CD4-positive, alpha-beta T cell (primary cell): Measurements from ENCODE around the gene TENM4. TPM values are rescaled to one million over a fixed set of nuclear protein-coding genes. Genes with fewer than 3 reads are reported as not detected.

Source experiments
- ATAC-seq: fragments of 200-7000 bp; cut with Tn5 transposase; one replicate; pipeline ENCODE4 v1.10.0; 2022; ENCODE audit warnings: mild to moderate bottlenecking; ENCODE audit not compliant: poor library complexity
- CTCF ChIA-PET: fragments of 350-600 bp; sonication (Branson Sonifier 250); formaldehyde crosslinking; loops from one replicate; lab custom pipeline; 2021; ENCODE audit warnings: antibody characterized with exemption, inconsistent platforms; lab: Charles Lee
- POLR2A ChIA-PET: fragments of 350-600 bp; sonication (Branson Sonifier 250); formaldehyde crosslinking; loops from one replicate; lab custom pipeline; 2021; ENCODE audit warnings: antibody characterized with exemption, inconsistent platforms; lab: Charles Lee
- DNase-seq, 14 experiments: peaks; one replicate each; pipeline ENCODE4 v3.0.0-alpha.2; 2013 to 2020; ENCODE audit warnings: mixed read lengths in 2 of 14
- H3K27ac ChIP-seq, 2 donors: one replicate each; pipeline versions ENCODE4 v1.5.1 to v1.7.0; 2013; ENCODE audit warnings: low read length in 2 of 2, low read depth in 1 of 2, mild to moderate bottlenecking in 1 of 2
- H3K27me3 ChIP-seq, 2 experiments: 1 replicate in 1 of 2; 2 replicates in 1 of 2; pipeline versions ENCODE4 v1.6.1 to v1.7.0; 2013; ENCODE audit warnings: low read length in 2 of 2, control low read depth in 1 of 2, mild to moderate bottlenecking in 1 of 2, moderate library complexity in 1 of 2; ENCODE audit not compliant: insufficient read depth in 2 of 2, control insufficient read depth in 1 of 2
- H3K36me3 ChIP-seq: one replicate; pipeline ENCODE4 v1.6.1; 2013; ENCODE audit warnings: low read length, control low read depth; ENCODE audit not compliant: insufficient read depth
- H3K4me1 ChIP-seq: one replicate; pipeline ENCODE4 v1.6.1; 2013; ENCODE audit warnings: low read length, control low read depth; ENCODE audit not compliant: insufficient read depth
- H3K4me3 ChIP-seq: one replicate; pipeline ENCODE4 v1.5.1; 2013; ENCODE audit warnings: mild to moderate bottlenecking, low read length, moderate library complexity
- H3K9me3 ChIP-seq, 2 experiments: 1 replicate in 1 of 2; 2 replicates in 1 of 2; pipeline versions ENCODE4 v1.6.1 to v1.7.0; 2013; ENCODE audit warnings: low read length in 2 of 2, mild to moderate bottlenecking in 2 of 2, control low read depth in 1 of 2, moderate library complexity in 1 of 2; ENCODE audit not compliant: control insufficient read depth in 1 of 2, insufficient read depth in 1 of 2
- H3K27ac Mint-ChIP-seq: one replicate; pipeline ENCODE4 v1.8.0; 2020; ENCODE audit warnings: mixed read lengths
- H3K27me3 Mint-ChIP-seq: one replicate; pipeline ENCODE4 v1.8.0; 2021; ENCODE audit warnings: mixed read lengths
- H3K36me3 Mint-ChIP-seq: one replicate; pipeline ENCODE4 v1.8.0; 2021; ENCODE audit warnings: low read depth, mixed read lengths
- H3K4me1 Mint-ChIP-seq: one replicate; pipeline ENCODE4 v1.8.0; 2021; ENCODE audit warnings: low read depth, mixed read lengths
- H3K4me3 Mint-ChIP-seq: one replicate; pipeline ENCODE4 v1.8.0; 2020; ENCODE audit warnings: mild to moderate bottlenecking, mixed read lengths
- H3K9me3 Mint-ChIP-seq: one replicate; pipeline ENCODE4 v1.8.0; 2020; ENCODE audit warnings: mixed read lengths
- intact Hi-C, 2 experiments: fragments of 100-400 bp; cut with DNase I in 1 of 2; cut with micrococcal nuclease in 1 of 2; formaldehyde crosslinking; loops; one replicate each; pipeline versions ENCODE4 v1.15.1 to v1.9.0; 2023 to 2025; cut with DNase I, micrococcal nuclease
- total RNA-seq, 174 experiments: library from RNA in 2 of 174; stranded (reverse) in 2 of 174; gene quantifications; one replicate each; pipeline ENCODE4 v1.2.3 and lab custom pipeline; 2021 to 2026
- TF ChIP-seq, protein P1 (sequence below): fragments of 200-600 bp; IDR thresholded peaks from one replicate; pipeline ENCODE4 v1.8.0; 2022; ENCODE audit warnings: antibody characterized with exemption, mild to moderate bottlenecking

The TENM4 gene
- total RNA-seq, 2 experiments from 2014 or later = 0.22 to 0.31 TPM

DNA sequence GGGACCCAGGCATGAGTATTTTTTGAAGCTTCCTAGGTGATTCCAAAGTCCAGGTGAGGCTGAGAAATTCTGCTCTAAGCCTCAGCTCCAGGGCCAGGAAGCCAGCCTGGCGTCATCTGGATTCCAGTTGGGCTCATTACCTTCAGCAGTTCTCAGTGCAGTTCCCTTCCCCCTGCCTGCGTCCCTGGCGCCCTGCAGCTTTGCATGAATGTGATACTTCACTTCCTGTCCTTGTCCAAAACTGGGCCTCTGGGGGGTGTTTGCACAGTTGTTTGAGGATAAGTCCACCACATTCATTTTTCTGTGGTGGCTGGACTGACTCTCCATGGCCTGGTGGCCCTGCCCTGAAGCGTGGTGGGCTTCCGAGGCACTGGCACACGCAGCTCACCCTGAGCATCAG is 98.1 kb downstream of the TENM4 start:
- no peaks in the 10 kb centered on the region for H3K27me3 Mint-ChIP-seq
- no peak for DNase-seq

DNA sequence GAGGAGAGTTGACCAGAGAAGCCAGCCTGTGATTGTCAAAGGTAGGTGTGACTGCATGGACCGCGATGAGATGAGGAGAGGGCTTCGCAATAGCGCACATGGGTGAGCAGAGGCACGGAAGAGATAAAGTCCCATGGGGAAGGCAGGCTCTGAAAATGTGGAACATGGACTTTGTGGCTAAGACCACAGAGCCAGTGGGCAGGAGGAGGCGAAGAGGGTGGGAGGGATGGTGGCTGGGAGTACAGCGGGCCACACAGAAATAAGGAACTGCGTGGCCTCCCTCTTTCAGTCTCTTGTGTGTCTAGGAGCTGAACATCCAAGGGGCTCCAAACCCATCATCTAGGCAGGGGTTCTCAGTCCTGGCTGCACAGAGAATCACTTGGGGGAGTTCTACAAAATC is 98.6 kb downstream of the TENM4 start:
- H3K9me3 ChIP-seq = peaks cover 0 to 5% of the 10 kb centered on the region in 2 experiments
- no peak overlapping the region for H3K27ac ChIP-seq
- Mint-ChIP-seq H3K27ac (no peak overlapping the region), H3K36me3 (no peaks in the 10 kb centered on the region), H3K9me3 (no peaks in the 10 kb centered on the region), H3K27me3 (no peaks in the 10 kb centered on the region), H3K4me3 (no peak overlapping the region), H3K4me1 (no peaks in the 10 kb centered on the region)
- ATAC-seq (no peak), DNase-seq (no peak)
- ChIA-PET CTCF (no interaction called here), POLR2A (no interaction called here)
- no peaks in the 10 kb centered on the region for H3K36me3 ChIP-seq
- no peaks in the 10 kb centered on the region for H3K4me1 ChIP-seq
- intact Hi-C loops = no loop called here
- no peak overlapping the region for H3K4me3 ChIP-seq
- TF ChIP-seq, protein P1, sequence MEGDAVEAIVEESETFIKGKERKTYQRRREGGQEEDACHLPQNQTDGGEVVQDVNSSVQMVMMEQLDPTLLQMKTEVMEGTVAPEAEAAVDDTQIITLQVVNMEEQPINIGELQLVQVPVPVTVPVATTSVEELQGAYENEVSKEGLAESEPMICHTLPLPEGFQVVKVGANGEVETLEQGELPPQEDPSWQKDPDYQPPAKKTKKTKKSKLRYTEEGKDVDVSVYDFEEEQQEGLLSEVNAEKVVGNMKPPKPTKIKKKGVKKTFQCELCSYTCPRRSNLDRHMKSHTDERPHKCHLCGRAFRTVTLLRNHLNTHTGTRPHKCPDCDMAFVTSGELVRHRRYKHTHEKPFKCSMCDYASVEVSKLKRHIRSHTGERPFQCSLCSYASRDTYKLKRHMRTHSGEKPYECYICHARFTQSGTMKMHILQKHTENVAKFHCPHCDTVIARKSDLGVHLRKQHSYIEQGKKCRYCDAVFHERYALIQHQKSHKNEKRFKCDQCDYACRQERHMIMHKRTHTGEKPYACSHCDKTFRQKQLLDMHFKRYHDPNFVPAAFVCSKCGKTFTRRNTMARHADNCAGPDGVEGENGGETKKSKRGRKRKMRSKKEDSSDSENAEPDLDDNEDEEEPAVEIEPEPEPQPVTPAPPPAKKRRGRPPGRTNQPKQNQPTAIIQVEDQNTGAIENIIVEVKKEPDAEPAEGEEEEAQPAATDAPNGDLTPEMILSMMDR = no peak
- no peaks in the 10 kb centered on the region for H3K27me3 ChIP-seq

More for the DNA sequence above, 98.1 kb downstream of the TENM4 start:
- H3K4me1 Mint-ChIP-seq = no peaks in the 10 kb centered on the region
- ChIA-PET POLR2A (no interaction called here), CTCF (no interaction called here)
- Histone ChIP-seq H3K36me3 (no peaks in the 10 kb centered on the region), H3K9me3 (peaks cover 0 to 5% of the 10 kb centered on the region in 2 experiments), H3K27me3 (no peaks in the 10 kb centered on the region), H3K4me3 (no peak overlapping the region), H3K4me1 (no peaks in the 10 kb centered on the region), H3K27ac (no peak overlapping the region)
- TF ChIP-seq, protein P1 = no peak
- intact Hi-C loops = no loop called here
- H3K9me3 Mint-ChIP-seq = no peaks in the 10 kb centered on the region
- no peaks in the 10 kb centered on the region for H3K36me3 Mint-ChIP-seq
- H3K27ac Mint-ChIP-seq = no peak overlapping the region
- no peak overlapping the region for H3K4me3 Mint-ChIP-seq
- no peak for ATAC-seq

DNA sequence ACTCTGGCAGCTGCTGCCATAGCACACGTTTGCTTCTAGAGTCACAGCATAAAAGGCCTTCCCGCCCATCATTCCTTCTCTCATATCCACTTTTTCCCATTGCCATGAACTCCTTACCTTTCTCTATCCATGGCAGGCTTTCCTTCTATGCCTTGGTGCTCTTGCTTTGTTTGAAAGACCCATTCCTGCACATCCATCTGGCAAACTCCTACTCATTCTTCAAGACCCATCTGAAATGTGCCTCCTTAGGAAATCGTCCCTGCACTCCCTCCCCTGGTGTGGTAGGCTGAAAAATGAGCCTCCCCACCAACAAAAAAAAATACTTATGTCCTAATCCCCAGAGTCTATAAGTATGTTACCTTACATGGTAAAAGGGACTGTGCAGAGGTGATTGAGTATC is 100.3 kb downstream of the TENM4 start:
- CTCF ChIA-PET = no interaction called here
- TF ChIP-seq, protein P1 = no peak
- H3K4me1 Mint-ChIP-seq = no peaks in the 10 kb centered on the region
- Histone ChIP-seq H3K9me3 (peaks cover 0 to 5% of the 10 kb centered on the region in 2 experiments), H3K4me3 (no peak overlapping the region), H3K36me3 (no peaks in the 10 kb centered on the region), H3K27ac (no peak overlapping the region), H3K27me3 (no peaks in the 10 kb centered on the region), H3K4me1 (no peaks in the 10 kb centered on the region)
- no peaks in the 10 kb centered on the region for H3K27me3 Mint-ChIP-seq
- DNase-seq (no peak), ATAC-seq (no peak)
- H3K4me3 Mint-ChIP-seq = no peak overlapping the region
- intact Hi-C loops = no loop called here
- H3K9me3 Mint-ChIP-seq = no peaks in the 10 kb centered on the region
- POLR2A ChIA-PET = no interaction called here
- no peaks in the 10 kb centered on the region for H3K36me3 Mint-ChIP-seq
- no peak overlapping the region for H3K27ac Mint-ChIP-seq
